ENCODE measurements around the gene SEMA7A.
A peak's percentile ranks its signal among the peaks of the same experiment; 100 is the strongest.

The SEMA7A gene

GRCh38 chr15:74417670-74418069, 16.1 kb downstream of the SEMA7A start:
- DNase-seq (ENCODE audit: low read depth in 4 of 4, low spot score in 1 of 4): no peak

GRCh38 chr15:74417225-74417624, 16.5 kb downstream of the SEMA7A start:
- DNase-seq (ENCODE audit: low read depth in 4 of 4, low spot score in 1 of 4): no peak

- no peak for DNase-seq (ENCODE audit: low read depth in 4 of 4, low spot score in 1 of 4)
These were observed 17.5 kb downstream of the SEMA7A start for GRCh38 chr15:74415966-74416916.

- DNase-seq (ENCODE audit: low read depth in 4 of 4, low spot score in 1 of 4): no peak
These were observed 19.0 kb downstream of the SEMA7A start for GRCh38 chr15:74414603-74415338.

GRCh38 chr15:74414081-74414580, 19.6 kb downstream of the SEMA7A start:
- no peak for DNase-seq (ENCODE audit: low read depth in 4 of 4, low spot score in 1 of 4)

GRCh38 chr15:74413350-74414080, 20.2 kb downstream of the SEMA7A start:
- DNase-seq (ENCODE audit: low read depth in 4 of 4, low spot score in 1 of 4): no peak

- DNase-seq (ENCODE audit: low read depth in 4 of 4, low spot score in 1 of 4): no peak
These were observed 21.6 kb downstream of the SEMA7A start for GRCh38 chr15:74412159-74412558.

GRCh38 chr15:74411686-74412085, 22.1 kb downstream of the SEMA7A start:
- no peak for DNase-seq (ENCODE audit: low read depth in 4 of 4, low spot score in 1 of 4)

- no peak for DNase-seq (ENCODE audit: low read depth in 4 of 4, low spot score in 1 of 4)
These were observed 23.3 kb downstream of the SEMA7A start for GRCh38 chr15:74410502-74410901.

GRCh38 chr15:74409225-74409624, 24.5 kb downstream of the SEMA7A start:
- no peak for DNase-seq (ENCODE audit: low read depth in 4 of 4, low spot score in 1 of 4)

- no peak for DNase-seq (ENCODE audit: low read depth in 4 of 4, low spot score in 1 of 4)
These were observed 24.9 kb downstream of the SEMA7A start for GRCh38 chr15:74408815-74409214.

GRCh38 chr15:74408385-74408784, 25.4 kb downstream of the SEMA7A start:
- DNase-seq (ENCODE audit: low read depth in 4 of 4, low spot score in 1 of 4): no peak

- DNase-seq (ENCODE audit: low read depth in 4 of 4, low spot score in 1 of 4): no peak
These were observed 26.6 kb downstream of the SEMA7A start for GRCh38 chr15:74406992-74407705.

- DNase-seq (ENCODE audit: low read depth in 4 of 4, low spot score in 1 of 4): no peak
These were observed 27.2 kb downstream of the SEMA7A start for GRCh38 chr15:74406517-74406916.

- no peak for DNase-seq (ENCODE audit: low read depth in 4 of 4, low spot score in 1 of 4)
These were observed 27.9 kb downstream of the SEMA7A start for GRCh38 chr15:74405823-74406222.

GRCh38 chr15:74403991-74404563, 29.7 kb downstream of the SEMA7A start:
- DNase-seq (ENCODE audit: low read depth in 4 of 4, low spot score in 1 of 4): no peak

GRCh38 chr15:74403588-74403919, 30.2 kb downstream of the SEMA7A start:
- no peak for DNase-seq (ENCODE audit: low read depth in 4 of 4, low spot score in 1 of 4)

- DNase-seq (ENCODE audit: low read depth in 4 of 4, low spot score in 1 of 4): peak in 2 of 4 experiments; percentile 74 to 83
These were observed 30.7 kb downstream of the SEMA7A start for GRCh38 chr15:74402873-74403587.

- DNase-seq (ENCODE audit: low read depth in 4 of 4, low spot score in 1 of 4): no peak
These were observed 31.4 kb downstream of the SEMA7A start for GRCh38 chr15:74402337-74402841.
